Hippocampal formation (tissue), 2 donors: ENCODE results near the gene MRPL36.

Source experiments
- DNase-seq, 2 donors: peaks; one replicate each; lab custom pipeline; 2025; lab: John Stamatoyannopoulos, UW

MRPL36 gene

GRCh38 chr5:1781726-1782384 lies 17.8 kb downstream of the MRPL36 start:
- no peak for DNase-seq

GRCh38 chr5:1781107-1781506 lies 18.5 kb downstream of the MRPL36 start:
- DNase-seq, result no peak

GRCh38 chr5:1780614-1780930 lies 19.1 kb downstream of the MRPL36 start:
- DNase-seq, result no peak

DNA sequence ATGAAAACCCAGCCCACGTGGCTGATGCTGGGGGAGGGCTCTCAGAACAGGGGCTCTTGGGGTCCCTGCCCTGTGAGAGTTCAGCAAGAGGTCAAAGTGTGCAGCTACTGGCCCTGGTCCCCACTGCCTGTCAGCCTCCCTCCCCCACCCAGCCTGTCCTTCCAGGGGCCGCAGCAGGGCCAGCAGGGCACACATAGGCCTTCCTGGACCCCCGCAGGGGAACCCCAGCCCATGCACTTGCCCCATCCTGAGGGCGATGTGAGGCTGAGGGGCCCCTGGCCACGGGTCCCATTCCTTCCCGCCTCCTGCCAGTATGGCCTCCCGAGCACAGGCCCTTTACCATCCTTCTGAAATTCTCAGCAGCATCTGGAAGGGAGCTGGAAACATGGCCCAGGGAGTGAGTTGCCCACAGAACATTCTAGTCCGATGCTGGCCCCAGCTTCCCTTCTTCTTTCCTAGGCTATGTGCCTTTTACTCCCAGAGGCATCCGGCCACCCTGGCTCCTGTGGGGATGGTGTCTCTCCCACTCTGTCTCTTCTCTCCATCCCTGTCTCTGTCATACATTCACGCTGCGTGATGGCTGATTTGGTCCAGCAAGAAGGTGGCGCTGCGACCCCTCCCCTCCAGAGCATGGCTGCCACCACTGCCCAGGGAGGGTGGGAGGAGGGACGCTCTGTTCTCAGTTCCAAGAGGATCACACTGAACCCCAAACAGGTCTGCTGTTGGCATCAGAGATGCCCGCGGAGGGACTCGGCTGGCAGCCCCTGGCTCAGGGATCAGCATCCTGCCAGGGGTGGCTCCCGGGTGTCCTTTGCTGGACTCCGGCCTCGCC lies 19.6 kb downstream of the MRPL36 start:
- no peak for DNase-seq

DNA sequence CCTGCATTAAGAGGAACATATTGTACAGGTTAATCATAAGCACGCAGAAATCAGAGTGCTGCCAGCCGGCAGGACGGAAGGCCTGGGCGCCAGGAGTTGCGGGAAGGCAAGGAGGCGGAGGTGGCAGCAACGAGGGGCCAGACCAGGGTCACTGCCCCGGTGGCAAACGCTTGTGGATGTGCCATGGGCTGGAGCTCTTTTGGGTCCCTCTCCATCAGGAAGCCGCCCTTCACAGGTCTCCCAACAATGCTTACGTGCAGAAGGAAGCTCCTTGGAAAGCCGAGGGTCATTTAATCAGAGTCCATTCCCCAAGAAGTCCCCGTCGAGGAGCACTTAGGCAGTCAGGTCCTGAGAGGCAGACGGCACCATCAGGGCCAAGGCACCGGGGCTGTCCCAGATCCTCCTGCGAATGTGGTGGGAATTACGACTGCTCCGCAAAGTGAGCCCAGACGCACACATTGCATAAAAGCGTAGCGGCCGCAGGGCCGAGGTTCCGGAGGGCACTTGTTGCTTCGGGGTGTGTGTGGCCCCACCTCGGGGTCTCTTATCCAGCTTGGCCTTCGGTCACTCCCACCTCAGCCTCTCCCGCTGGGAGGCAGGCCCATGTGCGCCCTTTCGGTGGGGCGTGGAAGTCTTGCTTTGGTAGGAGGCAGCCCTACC lies 20.5 kb downstream of the MRPL36 start:
- DNase-seq, result no peak

DNA sequence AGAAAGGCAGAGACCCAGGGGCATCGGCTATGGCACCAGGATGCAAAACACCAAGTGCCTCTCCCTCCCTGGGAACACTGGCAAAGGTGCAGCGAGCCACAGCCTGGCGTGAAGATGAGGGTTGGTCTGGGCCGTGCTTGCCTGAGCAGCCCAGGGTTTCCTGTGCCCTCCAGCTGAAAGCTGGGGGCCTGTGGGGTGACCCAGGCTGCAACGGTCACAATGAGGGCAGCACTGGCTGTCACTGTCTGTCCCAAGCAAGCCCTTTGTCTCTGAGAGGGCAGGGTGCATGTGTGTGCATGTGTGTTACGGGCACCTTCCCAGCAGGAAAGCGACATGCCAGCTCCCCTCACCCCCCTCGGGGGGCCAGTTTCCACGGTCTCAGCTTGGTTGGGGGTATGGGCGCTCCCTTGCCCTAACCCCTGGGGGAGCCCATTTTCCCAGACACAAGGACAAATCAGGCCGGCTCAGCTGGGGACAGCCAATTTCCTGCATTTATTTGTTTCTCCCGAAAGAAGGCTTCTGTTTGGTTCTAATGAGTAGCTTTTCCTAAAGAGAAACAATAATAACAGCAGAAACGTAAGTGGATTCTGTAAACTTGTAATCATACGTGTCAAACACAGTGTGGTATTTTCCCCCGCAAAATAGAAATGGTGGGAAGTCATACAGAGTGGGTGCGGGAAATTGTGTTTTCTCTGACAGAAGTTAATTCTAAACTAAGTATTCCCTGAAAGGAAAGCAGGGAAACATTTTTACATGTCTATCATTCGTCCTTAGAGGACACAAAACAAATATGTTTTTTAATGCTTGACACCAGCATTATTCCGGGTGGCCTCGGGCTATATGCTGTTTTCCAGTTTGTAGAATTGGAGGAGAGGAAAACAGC lies 21.3 kb downstream of the MRPL36 start:
- DNase-seq, result no peak

- no peak for DNase-seq
Observed at GRCh38 chr5:1777281-1778137, 22.1 kb downstream of the MRPL36 start.

DNA sequence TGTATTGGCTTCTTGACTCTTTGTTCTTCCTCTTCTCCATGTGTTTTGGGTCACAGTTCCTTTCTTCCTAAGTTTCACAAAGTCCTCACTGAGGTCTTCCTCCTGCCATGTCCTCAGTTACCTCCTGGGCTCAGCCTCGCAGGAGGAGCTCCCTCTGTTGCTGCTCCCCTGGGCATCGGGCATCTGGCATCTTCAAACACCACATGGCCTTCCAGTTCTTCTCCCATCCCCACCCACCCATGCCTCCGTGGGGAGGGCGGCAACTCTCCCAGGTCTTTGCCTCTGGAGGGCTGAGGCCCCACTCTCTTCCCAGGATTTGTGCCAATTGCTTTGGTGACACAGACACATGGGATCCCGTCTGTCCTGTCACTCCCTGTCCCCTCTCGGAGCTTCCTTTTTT lies 22.8 kb downstream of the MRPL36 start:
- DNase-seq, result no peak

DNA sequence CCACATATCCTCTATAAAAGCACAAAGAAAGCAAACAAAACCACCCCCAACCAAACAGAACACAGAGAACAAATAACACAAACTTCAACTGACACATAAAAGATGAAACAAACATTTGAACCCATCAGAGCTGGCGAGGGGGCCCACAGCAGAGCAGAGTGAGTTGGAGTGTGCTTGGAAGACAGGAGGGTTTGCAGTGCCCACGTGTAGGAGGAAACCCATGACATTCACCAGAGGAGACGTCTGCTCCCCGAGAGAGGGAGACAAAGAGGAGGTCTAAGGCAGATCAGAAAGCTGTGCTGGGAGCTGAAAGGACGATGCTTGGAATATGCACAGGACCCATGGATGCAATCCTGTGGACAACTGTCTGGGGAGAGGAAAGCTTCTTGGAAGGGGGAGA lies 27.0 kb downstream of the MRPL36 start:
- no peak for DNase-seq

DNA sequence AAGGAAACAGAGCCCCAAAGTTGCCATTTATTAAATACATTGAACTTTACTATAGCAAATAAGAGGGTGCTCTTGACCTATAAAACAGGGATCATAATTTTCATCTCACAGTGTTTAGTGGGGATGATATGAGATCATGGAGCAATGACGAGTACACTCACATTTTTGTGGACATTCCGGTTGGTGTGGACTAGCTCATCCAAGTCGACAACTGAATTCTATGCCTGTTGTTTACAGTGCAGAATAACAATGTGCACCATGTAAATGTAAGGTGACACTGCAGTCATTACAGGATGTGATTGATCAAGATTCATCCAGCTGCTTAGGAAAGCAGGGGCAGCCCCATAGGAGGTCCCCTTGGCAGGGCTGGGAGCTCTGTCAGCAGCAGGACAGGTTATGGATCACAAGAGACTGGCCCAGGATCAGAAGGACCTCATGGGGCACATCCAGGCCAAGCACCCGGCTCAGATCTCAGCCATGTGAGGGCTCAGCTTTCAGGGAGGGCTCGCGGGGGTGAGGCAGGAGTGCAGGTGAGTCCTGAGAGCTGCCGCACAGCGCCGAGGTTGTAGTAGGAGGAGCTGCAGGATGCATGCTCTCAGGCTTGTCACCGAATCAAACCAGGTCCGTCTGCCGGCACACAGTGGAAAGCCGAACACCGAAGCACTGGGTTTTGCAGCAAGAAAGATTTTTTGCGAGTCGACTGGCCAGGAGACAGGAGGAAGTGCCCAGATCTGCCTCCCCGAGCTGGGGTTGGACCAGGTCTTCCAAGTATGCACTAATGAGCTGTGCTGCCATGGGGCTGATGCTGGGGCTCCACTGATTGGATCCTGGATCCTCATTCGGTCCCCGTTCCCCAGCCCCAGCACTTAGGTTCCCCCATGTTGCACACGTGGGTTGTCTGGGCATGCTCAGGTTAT lies 28.2 kb downstream of the MRPL36 start:
- DNase-seq, result no peak

DNA sequence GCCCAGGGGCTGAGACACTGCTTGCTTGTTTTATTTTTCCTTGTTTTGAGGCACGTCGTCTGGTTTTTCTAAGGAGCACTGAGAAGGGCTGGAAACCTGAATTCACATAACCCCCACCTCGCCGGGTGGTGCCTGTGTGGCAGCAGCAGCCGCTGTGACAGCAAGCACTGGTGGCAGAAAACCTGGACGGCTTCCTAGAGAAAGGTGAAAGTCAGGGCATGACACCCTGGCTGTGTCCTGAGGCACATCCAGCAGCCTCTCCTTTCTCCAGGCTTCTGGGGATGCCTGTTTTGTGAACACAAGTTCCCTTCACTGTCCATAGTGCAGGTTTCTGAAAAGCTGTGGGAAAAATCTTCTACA lies 29.2 kb downstream of the MRPL36 start:
- DNase-seq, result no peak

DNA sequence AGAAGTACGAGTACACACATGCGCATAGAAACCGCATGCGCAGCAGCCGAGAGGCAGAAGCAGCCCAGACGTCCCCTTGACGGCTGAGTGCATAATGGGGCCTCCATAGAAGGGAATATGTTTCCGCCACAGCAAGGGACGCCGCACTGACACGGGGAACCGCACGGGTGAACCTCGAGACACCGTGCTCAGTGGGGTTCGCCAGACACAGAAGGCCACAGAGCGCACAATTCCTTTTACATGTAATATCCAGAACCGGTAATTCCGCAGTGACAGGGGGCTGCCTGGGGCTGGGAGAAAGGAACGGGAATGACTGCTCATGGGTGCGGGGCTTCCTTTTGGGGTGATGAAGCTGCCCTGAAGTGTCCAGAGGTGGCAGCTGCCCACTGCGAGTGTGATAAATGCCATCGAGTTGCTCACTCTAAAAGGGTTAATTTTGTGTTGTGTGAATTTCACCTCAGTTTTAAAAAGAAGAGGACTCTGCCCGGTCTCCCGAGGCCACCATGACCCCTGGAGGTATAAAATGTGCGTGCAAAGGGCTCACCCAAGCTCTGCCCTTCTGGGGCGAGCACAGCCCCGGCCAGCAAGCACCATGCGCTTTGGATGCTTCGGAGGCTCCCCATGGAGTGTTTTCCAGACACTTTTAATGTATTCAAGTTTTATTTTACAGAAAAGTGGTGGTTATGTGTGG lies 29.7 kb downstream of the MRPL36 start:
- DNase-seq, result no peak

DNA sequence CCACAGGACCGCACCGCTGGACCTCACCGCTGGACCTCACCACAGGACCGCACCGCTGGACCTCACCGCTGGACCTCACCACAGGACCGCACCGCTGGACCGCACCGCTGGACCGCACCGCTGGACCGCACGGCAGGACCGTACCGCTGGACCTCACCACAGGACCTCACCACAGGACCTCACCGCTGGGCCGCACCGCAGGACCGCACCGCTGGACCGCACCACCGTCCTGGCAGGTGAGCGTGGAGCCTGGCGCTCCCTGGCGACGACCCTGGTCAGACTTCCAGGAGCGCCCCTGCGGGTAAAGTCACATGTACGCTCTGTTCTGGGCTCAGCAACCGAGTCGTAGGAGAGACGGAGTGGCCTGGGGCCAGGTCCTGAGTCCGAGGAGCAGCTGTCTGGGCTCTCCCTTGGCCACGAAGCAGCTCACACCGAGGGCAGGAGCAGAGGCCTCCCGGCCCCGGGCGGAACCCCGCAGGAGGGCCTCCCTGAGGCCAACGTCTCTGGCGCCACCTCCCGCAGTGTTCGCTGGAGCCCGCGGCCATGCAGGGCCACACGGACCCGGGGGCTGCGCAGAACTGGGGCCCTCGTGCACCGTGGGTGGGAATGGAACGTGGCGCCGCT lies 30.5 kb downstream of the MRPL36 start:
- DNase-seq, result no peak

GRCh38 chr5:1768283-1769000 lies 31.2 kb downstream of the MRPL36 start:
- DNase-seq, result no peak

GRCh38 chr5:1767524-1768282 lies 31.9 kb downstream of the MRPL36 start:
- DNase-seq, result no peak

GRCh38 chr5:1765880-1766235 lies 33.8 kb downstream of the MRPL36 start:
- DNase-seq, result no peak

- DNase-seq, result no peak
Observed at GRCh38 chr5:1765141-1765879, 34.3 kb downstream of the MRPL36 start.
